ENCODE measurements around the gene JUP.

JUP gene

GRCh38 chr17:41750862-41751261, 35.6 kb downstream of the JUP start:
- no peak for DNase-seq

- DNase-seq, result no peak
These were observed 38.2 kb downstream of the JUP start for GRCh38 chr17:41748275-41748674.

DNA sequence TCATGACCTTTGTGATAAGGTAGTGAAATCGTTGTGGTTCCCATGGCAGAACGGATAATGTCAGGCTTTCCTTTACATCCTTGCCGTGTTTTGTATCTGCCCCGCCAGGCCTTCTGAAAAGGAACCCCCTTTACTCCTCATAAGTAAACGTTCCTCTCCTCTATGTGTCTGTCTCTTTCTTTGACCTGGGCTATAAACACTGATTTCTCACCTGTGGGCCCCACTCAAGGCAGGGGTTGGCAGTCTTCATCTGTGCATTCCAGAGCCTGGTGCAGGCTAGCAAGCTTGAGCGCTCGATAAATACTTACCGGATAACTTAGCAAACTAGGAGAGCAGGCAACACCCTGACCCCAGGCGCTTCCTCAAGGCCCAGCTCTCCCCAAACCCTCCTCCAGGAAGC, 44.8 kb downstream of the JUP start:
- DNase-seq, result no peak

- no peak for DNase-seq
These were observed 46.0 kb downstream of the JUP start for GRCh38 chr17:41740506-41740905.

- peak; percentile 95 for DNase-seq
These were observed 46.7 kb downstream of the JUP start for GRCh38 chr17:41739661-41740352.

GRCh38 chr17:41738801-41739112, 47.8 kb downstream of the JUP start:
- DNase-seq, result no peak

- peak; percentile 59 for DNase-seq
These were observed 48.3 kb downstream of the JUP start for GRCh38 chr17:41738077-41738800.

GRCh38 chr17:41737680-41738023, 48.9 kb downstream of the JUP start:
- DNase-seq, result no peak

DNA sequence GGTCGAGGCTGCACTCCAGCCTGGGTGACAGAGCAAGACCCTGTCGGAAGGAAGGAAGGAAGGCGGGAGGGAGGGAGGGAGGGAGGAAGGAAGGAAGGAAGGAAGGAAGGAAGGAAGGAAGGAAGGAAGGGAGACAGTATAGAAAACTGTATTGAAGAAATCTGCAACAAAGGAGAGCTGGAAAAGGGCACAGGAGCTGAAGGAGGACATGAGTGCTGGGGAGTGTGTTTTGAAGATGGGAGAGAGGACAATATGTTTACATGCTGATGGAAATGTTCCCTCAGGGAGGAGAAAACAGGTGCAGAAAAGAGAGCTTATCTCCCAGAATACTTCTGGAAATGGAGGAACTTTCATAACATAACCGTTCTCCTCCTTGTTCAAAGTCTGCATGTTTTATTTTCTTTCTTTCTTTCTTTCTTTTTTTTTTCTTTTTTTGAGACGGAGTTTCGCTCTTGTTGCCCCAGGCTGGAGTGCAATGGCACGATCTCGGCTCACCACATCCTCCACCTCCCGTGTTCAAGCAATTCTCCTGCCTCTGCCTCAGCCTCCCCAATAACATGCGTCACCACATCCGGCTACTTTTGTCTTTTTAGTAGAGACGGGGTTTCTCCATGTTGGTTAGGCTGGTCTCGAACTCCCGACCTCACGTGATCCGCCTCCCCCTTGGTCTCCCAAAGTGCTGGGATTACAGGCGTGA, 49.4 kb downstream of the JUP start:
- DNase-seq, result no peak

DNA sequence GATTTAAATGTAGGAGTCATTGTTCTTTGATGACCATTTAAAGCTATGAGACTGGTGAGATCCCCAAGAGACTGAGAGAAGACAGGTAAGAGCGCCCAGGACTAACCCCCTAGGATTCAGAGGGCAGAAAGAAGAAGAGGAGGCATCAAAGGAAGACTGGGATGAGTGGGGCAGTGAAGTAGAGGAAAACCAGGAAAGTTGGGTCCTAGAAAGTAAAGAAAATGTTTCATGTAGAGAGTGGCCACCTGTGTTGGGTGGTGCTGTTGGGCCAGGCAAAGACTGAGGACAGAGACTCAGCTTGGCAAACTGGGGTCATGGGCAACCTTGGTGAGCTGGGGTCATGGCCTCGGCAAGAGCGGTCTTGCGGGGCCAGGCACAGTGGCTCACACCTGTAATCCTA, 50.8 kb downstream of the JUP start:
- DNase-seq, result no peak

DNA sequence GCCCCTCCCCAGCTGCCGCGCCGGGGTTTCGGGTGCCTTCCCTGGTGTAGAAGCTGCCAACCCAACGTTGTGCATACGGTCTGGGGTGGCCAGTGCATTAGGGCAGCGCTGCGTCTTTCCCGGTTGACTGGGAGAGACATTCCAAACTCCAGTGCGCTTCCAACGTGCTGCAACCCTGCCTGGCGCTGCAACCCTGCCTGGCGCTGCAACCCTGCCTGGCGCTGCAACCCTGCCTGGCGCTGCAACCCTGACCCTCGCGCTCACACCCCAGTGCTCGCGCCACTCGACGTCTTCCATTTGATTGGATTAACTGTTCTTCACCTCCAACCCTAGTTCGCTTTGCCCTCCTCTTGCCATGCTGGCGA, 51.6 kb downstream of the JUP start:
- DNase-seq, result no peak

DNA sequence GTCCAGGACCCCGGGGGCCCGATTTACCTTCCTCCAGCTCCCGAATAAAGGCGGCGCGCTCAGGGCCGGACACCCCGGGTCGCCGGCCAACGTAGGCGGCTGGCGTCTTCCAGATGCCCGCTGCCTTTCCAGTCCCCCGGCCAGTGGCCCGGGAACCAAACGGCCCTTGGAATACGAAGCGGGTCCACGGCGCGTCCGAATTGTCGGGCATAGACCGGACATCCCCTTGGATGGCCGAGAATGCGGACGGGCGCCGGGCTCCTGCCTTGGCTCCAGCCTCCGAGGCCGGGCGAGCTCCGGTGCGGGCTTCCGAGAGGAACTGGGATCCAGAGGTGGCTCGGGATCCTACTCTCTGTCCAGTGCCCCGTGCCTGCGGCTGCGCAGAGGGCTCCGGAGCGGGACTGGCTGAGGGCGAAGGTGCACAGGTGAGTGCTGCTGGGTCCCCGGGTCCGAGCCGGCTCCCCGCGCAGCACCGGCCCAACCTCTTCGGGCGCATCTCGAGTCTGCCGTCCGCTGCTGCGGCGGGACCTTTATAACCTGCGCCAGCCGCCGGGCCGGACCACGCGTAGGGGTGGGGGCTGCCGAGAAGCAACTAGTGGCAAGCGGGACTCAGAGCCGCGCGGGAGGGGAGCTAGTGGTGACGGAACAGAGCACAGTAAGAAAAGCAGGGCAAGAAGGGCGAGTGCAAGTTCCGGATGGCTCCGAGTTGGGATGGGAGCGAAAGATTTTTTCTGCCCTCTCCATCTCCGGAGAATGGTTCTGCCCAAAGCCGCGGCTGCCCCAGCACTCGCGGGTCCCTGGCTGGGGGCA, 52.2 kb downstream of the JUP start, which contains the start of gene HAP1:
Gene HAP1, minus strand, starts transcription at position 505 of the 810 bp plus-strand sequence. Its CDS starts 9 bp downstream, at position 496.
- DNase-seq, result no peak

- no peak for DNase-seq
These were observed 53.0 kb downstream of the JUP start for GRCh38 chr17:41733348-41734138.

DNA sequence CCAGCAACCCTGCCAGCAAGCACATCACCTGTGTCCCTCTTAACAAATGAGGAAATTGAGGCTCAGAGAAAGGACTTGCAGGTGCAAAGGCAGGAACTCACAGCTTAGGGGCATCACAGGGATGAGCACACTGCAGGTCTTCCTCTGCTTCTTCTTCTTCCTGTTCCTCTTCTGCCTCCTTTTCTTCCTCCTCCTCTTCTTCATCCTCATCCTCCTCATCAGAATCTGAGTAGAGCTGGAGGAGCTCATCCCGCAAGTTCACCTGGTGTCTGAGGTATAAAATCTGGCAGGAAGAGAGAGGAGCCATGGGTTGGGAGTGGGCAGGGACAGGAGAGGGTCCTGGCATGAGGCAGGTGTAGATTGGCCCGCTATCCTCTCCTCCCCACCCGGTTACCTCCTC, 54.7 kb downstream of the JUP start:
- no peak for DNase-seq

DNA sequence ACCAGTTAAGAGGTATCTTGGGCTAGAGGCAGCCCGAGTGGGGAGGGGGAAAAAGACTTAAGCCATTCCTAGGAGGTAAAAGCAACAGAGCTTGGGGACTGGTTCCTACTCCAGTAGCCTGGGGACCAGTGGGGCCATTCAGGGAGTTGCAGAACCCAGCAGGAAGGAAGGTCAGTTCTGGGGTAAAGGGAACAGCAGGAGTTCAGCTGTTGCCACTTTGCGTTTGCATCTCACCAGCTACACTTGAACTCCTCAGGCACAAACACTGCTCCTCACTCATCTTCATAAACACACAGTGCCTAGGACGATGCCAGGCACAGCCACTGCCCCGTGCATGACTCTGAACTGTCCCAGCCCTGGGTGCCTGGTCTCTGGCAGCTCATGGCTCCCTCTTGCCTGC, 56.0 kb downstream of the JUP start:
- no peak for DNase-seq

GRCh38 chr17:41728056-41728455, 58.5 kb downstream of the JUP start:
- DNase-seq, result no peak

GRCh38 chr17:41725134-41725533, 61.4 kb downstream of the JUP start:
- DNase-seq, result no peak

DNA sequence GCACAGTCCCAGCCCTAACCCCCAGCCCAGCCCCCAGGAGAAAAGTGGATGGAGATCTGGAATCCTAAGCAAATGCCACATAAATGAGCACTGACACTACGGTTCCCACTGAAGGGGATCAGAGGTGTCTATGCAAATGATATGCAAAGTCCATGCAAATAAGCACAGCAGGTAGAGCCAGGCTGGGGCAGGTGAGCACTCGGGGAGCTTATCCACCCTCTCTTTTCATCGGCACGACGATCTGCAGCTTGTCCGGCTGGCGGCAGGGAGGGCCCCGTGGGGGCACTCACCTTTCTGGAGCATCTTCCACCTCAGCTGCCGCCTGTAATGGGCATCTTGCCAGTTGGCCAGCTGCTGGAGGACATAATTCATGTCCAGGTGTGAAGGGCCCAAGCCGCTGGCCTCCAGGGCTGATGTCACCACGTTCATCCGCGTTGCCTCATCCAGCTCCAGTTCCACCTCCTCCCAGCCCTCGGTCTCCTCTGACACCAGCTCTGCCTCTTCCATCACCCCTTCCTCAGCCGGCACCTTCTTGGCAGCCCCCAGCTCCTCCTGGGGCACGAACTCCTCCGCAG, 61.9 kb downstream of the JUP start:
- peak; percentile 72 for DNase-seq

- no peak for DNase-seq
These were observed 62.6 kb downstream of the JUP start for GRCh38 chr17:41723801-41724475.

DNA sequence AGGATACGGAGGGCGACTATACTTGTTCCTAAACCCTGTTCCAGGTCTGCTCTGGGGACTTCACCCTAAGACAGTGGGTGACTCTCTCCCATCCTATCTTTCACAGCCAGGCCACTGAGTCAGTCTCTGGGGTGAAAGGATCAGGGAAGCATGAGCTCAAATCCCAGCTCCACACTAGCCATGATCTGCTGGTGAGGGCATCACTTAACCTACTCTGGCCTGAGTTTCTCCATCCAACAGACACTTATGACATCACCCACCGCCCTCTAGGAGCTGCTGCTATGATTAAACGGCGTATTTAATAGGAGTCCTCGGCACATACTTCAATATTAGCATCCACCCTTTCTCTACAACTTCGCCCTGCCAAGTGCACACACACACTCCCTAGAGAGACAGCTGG, 64.3 kb downstream of the JUP start:
- DNase-seq, result peak; percentile 37

- DNase-seq, result no peak
These were observed 68.2 kb downstream of the JUP start for GRCh38 chr17:41718287-41718645.
